Testis (tissue), 2 donors: Measurements from ENCODE around the gene DYNC2LI1.

Experiments used
- CTCF ChIP-seq, 3 experiments: fragments of 450-650 bp in 2 of 3; fragments of 200-600 bp in 1 of 3; sonication (generic) in 1 of 3; IDR thresholded peaks; one replicate each; pipeline ENCODE4 v1.5.1; 2016 to 2019; ENCODE audit warnings: antibody characterized with exemption in 3 of 3, mild to moderate bottlenecking in 2 of 3, moderate library complexity in 1 of 3
- POLR2A ChIP-seq: fragments of 450-650 bp; IDR thresholded peaks from one replicate; pipeline ENCODE4 v1.6.1; 2017; ENCODE audit warnings: antibody characterized with exemption, mild to moderate bottlenecking, moderate library complexity

- TF ChIP-seq CTCF (IDR thresholded peaks at IDR 0.05) (no peak), POLR2A (no peak)
Observed at GRCh38 chr2:43727634-43728014, 46.2 kb upstream of the DYNC2LI1 start.
